Measurements from ENCODE around the gene INPP5A.

Gene INPP5A

DNA sequence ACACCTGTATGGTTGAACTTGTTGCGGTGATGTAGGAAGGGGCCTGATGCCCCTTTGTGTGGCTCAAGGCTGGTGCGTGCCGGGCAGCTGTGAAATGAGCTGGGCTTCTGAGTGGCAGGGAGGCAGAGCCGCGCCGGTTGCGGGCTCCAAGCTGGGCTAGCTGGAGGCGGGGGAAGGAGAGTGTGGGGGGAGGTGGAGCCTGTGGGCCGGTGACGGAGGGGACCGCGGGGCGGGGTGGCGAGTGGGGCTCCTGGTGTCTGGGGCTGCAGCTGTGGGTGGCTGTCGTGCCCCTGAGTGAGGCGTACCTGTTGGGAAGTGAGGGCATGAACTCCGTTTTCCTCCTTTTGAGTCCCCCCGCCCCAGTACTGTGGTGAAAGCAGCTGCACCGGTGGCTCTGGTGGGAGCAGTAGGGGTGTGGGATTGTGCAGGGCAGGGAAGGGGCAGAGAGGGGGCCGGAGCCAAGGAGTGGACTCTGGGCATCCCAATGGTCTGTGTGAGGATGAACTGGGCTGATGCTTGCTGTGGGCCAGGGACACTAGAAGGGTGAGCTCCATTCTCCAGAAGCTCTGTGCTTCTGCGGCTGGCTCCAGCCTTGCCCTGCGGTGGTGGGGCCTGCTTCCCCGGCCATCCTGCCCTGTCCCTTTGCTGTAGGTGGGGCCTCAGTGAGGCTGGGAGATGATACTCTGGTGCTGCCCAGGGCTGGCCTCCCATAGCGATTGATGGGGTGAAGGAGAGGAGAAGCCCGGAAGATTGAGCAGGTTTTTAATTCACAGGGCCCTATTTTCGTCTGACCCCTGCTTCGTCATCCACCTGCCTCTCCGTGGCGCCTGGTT is 41.7 kb downstream of the INPP5A start:
- DNase-seq (ENCODE audit: low read depth), result no peak

DNA sequence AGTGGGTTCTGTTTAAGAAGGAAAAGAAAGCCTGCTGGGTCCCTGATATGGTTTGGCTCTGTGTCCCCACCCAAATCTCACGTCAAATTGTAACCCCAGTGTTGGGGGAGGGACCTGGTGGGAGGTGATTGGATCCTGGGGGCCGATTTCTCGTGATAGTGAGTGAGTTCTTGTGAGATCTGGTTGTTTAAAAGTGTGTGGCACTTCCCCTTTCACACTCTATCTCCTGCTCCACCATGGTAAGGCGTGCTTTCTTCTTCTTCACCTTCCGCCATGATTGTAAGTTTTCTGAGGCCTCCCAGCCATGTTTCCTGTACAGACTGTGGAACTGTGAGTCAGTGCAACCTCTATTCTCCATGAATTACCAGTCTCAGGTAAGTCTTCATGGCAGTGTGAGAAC is 42.6 kb downstream of the INPP5A start:
- DNase-seq (ENCODE audit: low read depth), result no peak

DNA sequence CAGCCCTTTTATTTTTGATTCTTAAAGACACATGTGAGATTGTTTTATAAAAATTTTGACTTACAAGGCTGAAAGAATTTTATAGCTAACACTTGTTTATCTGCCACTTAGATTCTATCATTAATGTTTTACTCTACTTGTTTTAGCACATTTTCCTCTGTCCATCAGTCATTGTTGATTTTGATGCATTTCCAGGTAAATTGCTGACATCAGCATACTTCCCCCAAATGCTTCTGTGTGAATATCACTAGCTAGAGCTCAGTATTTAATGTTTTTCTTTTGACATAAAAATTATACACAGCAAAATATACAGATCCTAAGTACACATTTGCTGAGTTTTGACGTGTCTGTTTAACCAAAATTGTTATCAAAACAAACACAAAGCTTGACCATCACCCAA is 43.0 kb downstream of the INPP5A start:
- no peak for DNase-seq (ENCODE audit: low read depth)

DNA sequence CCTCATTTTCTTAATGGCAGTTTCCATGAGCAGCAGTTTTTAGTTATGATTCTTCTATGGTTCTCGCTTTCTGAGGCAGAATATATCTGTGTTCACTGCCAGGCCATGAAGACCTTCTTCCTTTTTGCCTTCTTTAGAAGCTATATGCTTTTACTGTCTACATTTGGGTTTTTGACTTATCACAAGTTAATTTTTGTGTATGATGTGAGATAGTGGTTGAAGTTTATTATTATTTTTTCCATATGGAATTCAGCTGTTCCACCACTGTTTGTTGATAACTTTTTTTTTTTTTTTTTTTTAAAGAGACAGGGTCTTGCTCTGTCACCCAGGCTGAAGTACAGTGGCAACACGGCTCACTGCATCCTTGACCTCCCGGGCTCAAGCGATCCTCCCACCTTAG is 44.5 kb downstream of the INPP5A start:
- DNase-seq (ENCODE audit: low read depth), result no peak

DNA sequence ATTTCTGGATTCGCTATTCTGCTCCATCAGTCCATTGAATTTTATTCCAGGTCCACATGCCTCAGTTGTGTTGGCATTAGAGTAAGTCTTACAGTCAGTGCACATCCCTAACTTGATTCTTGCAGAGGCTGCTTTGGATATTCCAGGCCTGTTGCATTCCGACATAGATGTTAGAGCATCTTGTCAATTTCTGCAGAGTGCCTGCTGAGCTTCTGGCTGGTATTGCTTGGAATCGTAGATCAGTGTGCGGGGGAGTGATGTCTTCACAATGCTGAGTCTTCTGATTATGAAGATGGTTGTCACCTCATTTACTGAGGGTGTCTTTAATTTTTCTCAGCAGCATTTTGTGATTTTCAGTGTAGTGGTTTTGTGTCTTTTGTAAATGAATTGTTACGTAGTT is 45.2 kb downstream of the INPP5A start:
- no peak for DNase-seq (ENCODE audit: low read depth)

- DNase-seq (ENCODE audit: low read depth), result no peak
Observed at GRCh38 chr10:132583456-132583855, 45.9 kb downstream of the INPP5A start.

DNA sequence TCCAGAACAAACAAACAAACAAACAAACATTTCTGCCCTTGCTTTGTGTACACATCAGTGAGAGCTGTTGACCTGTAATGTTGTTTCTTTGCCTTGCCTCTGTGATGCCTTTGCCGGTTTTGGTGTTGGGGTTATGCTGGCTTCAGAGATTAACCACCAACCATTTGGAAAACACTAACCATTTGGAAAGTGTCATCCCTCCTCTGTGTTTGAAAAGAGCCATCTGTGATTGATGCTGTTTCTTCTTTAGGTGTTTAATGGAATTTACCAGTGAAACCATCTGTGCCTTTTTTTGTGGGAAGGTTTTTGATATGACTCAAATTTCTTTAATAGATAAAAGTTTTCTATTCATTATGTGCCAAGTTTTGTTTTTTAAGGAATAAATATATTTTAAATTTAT is 46.5 kb downstream of the INPP5A start:
- no peak for DNase-seq (ENCODE audit: low read depth)

GRCh38 chr10:132585732-132586722 is 48.4 kb downstream of the INPP5A start:
- DNase-seq (ENCODE audit: low read depth), result no peak

- DNase-seq (ENCODE audit: low read depth), result no peak
Observed at GRCh38 chr10:132586739-132587138, 49.2 kb downstream of the INPP5A start.

DNA sequence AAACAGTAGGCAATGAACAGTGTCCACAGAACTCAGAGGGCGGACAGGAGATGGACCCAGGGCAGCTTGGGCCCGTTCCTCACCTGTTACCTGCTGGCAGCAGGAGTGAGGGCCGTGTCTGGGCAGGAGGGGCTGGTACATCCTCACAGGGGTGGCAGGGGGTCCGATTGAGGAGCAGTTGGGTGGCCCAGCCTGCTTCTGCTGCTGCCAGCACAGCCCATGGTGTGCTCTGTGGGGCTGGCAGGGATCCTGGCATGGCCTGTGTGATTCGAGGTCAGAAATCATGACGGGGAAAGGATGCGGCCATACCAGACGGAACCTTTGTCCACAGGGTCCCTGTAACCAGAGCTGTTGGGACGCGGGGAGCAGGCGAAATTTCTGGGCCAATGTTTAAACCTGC is 49.6 kb downstream of the INPP5A start:
- DNase-seq (ENCODE audit: low read depth), result no peak

GRCh38 chr10:132588301-132589013 is 50.9 kb downstream of the INPP5A start:
- DNase-seq (ENCODE audit: low read depth), result no peak

GRCh38 chr10:132589015-132589414 is 51.4 kb downstream of the INPP5A start:
- no peak for DNase-seq (ENCODE audit: low read depth)

- no peak for DNase-seq (ENCODE audit: low read depth)
Observed at GRCh38 chr10:132589681-132590080, 52.1 kb downstream of the INPP5A start.

GRCh38 chr10:132590094-132590751 is 52.6 kb downstream of the INPP5A start:
- no peak for DNase-seq (ENCODE audit: low read depth)

DNA sequence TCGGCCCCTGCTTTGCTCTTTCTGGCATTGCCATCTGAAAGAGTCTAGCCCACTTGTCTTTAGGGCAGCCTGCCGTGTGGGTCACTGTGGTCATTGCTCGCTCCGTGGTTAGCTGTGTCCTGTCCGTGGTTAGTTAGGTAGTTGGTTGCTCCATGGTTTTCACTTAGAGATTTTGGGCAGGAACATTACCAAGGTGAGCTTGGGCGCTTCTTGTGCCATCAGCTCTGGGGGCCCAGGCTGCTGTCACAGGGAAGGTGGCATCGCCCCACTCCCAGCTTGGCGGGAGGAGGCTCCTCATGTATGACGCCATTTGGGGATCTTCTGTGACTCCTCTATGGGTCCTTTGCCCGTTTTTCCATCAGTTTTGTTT is 53.1 kb downstream of the INPP5A start:
- DNase-seq (ENCODE audit: low read depth), result no peak

GRCh38 chr10:132591166-132591971 is 53.8 kb downstream of the INPP5A start:
- no peak for DNase-seq (ENCODE audit: low read depth)

GRCh38 chr10:132592790-132593383 is 55.3 kb downstream of the INPP5A start:
- no peak for DNase-seq (ENCODE audit: low read depth)

DNA sequence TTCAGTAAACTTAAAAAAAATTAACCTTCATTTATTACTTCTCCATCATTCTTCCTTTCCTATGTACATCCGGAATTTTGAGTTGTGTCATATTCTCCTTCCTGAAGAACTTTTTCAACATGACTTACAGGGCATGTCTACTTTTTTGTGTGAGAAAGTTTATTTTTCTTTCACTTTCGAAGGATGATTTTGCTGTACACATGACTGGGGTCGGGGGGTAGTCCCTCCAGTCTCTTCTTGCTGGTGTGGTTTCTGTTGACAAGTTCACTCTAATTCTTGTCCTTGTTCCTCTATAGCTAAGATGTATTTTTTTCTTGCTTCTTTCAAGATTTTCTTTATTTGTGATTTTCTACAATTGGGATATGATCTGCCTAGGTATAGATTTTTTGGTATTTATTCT is 55.8 kb downstream of the INPP5A start:
- DNase-seq (ENCODE audit: low read depth), result no peak

- DNase-seq (ENCODE audit: low read depth), result no peak
Observed at GRCh38 chr10:132593900-132594876, 56.6 kb downstream of the INPP5A start.
